Skin epidermis (tissue), 12 donors: Measurements from ENCODE around the gene FASN.
A peak's percentile ranks its signal among the peaks of the same experiment; 100 is the strongest.
"Not testable (repeated sequence)": the region's sequence is repeated elsewhere in the genome, so short reads cannot be mapped to it uniquely, and the experiment has no call there.

Source experiments
- H3K27ac ChIP-seq, 21 experiments: fragments of 200-600 bp; sonication (generic) in 11 of 21; one replicate each; pipeline ENCODE4 v1.5.0; 2020; ENCODE audit warnings: mild to moderate bottlenecking in 3 of 21, inconsistent platforms in 2 of 21, moderate library complexity in 2 of 21
- H3K4me3 ChIP-seq, 7 experiments: fragments of 200-600 bp; sonication (generic) in 2 of 7; one replicate each; pipeline ENCODE4 v1.5.0; 2020; ENCODE audit warnings: inconsistent platforms in 2 of 7, mild to moderate bottlenecking in 2 of 7, moderate library complexity in 1 of 7

FASN gene

GRCh38 chr17:82051776-82052637 lies 46.0 kb downstream of the FASN start, which contains the start of the genes GPS1 and RFNG:
Gene GPS1 (plus strand): TSS chr17:82051898. CDS start chr17:82051932, 34 bp downstream.
Gene RFNG (minus strand): TSS chr17:82051811. CDS start chr17:82051766, 45 bp downstream.
- Histone ChIP-seq H3K27ac (peak within 1 kb of the TSS; percentile 37 to 91 (median 81)), H3K4me3 (peak within 1 kb of the TSS; percentile 65 to 88 (median 78))

DNA sequence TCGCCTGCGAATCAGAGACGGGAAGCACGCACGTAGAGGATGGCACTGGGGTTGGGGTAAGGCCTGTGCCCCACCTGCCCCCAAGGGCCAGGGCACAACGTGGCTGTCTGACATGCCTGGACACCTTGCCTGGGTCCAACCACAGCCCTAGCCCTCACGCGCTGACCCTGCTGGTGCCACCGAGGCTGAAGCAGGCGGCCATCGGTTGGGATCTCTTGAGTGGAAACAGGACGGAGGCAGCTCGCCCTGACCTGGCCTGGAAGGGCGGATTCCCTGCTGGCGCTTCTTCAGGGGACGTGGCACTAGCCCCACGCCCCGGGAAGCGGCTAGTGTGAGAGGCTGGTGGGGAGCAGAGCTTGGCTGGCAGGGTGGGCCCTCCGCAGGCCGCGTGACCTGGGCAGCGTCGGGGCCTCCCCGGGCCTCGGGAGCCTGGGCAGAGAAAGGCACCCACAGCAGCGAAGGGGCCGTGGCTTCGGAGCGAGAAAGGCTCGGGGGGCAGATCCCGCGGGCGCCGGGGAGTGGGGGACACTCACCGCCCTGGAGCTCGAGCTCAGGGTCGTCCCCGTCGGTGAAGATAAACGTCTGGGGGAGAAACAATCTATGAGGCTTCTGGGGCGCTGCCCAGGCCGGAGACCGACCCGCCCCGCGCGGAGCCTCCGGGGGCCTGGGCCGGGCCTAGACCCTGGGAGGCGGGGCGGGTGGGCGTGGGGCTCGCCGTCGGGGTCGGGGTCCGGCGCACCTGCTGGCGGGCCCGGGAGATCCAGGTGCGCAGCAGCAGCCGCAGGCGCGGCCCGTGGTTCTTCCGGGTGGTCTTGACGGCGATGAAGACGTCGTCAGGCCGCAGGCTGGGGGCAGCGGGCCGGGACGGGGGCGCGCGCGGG lies 47.0 kb downstream of the FASN start:
- peak overlapping the region; percentile 37 to 91 (median 81) for H3K27ac ChIP-seq
- peak overlapping the region; percentile 65 to 88 (median 78) for H3K4me3 ChIP-seq

DNA sequence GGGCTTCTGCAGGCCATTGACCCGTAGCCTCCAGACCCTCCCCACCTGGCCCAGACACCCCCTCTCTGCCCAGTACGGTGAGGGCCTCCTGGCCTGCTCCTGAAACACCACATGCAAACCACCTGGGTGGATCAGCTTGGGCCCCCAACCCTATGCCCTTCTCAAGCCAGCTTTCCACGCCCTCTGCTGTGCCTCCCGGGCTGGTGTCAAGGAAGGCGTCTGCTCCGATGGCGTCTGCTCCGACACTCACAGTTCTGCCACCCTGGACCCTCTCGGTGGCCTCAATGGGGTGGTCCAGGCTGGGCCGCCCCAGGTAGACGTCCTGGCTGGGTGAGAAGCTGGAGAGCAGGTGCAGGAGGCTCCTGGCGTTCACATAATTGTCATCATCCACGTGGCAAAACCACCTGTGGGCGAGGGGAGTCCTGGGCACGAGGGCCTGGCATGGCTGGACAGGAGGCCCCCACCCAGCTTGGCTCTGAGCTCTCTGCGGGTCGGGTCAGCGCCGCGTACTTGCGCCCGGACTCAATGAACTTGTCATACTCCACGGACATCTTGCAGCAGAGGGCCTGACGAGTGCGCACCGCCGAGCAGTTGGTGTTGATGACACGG lies 47.8 kb downstream of the FASN start:
- H3K27ac ChIP-seq: peak overlapping the region in 13 of 21 experiments; percentile 55 to 91 (median 82)
- H3K4me3 ChIP-seq: peak overlapping the region in 5 of 7 experiments; percentile 67 to 88 (median 83)

DNA sequence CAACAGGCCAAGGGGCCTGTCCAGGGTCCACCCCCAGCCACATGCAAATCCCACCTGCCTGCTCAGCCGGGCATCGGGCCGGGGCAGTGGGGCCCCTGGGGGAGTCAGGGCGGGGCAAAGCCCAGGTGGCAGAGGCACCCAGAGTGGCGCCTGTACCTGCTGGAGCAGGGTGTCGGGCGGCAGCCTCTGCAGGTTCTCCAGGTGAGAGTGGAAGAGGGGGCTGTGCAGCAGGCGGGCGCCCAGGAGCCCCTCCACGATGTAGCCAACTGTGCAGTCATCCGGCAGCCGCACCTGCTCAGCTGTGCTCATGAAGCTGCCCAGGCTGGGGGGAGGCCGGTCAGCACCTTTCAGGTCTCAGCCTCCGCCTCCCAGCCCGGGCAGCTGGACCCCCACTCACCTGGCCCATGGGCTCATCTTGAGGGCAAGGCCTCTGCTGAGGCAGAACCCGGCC lies 48.5 kb downstream of the FASN start:
- Histone ChIP-seq H3K4me3 (no peak overlapping the region), H3K27ac (no peak overlapping the region)

DNA sequence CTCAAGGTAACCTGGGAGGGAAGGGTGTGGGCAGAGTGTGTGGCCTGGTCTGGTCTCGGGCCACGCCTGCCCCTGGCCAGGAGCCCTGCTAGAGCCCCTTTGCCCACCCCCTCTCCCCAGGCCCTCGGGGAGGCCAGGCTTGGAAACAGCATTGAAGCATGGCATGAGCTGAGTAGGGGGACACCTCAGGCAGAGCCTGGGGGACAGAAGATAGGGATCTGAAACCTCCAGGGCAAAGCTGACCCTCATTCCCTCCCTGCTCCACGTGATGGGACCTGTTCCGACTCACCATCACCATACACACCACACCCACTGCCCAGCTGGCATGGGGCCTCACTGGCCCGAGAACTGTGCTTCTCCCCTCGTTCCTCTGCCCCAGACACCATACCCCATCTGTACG lies 48.9 kb downstream of the FASN start:
- Histone ChIP-seq H3K4me3 (no peak overlapping the region), H3K27ac (no peak overlapping the region)

GRCh38 chr17:82048571-82048971 lies 49.5 kb downstream of the FASN start:
- H3K27ac ChIP-seq: no peak overlapping the region

GRCh38 chr17:82047914-82048570 lies 50.0 kb downstream of the FASN start:
- H3K4me3 ChIP-seq: no peak overlapping the region
- H3K27ac ChIP-seq: no peak overlapping the region

More at GRCh38 chr17:82048571-82048971, 49.5 kb downstream of the FASN start:
- H3K4me3 ChIP-seq: no peak overlapping the region

DNA sequence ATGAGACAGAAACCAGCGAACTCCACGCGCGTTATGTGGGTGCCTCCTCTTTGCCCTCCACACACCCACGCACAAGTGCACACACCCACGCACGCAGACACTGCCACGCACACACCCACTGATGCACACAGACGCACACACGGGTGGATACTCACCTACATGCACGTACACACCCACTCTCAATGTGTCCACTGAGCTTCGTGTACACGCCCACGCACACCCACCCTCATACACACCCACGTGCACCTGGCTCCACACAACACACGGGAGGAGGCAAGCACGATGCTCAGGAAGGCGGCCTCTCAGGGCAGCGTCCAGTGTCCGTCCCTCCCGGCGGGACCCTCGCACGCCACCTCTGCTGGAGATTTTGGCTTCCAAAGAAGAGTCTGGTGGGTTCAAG lies 50.7 kb downstream of the FASN start:
- no peak overlapping the region for H3K4me3 ChIP-seq
- H3K27ac ChIP-seq: no peak overlapping the region

GRCh38 chr17:82046903-82047302 lies 51.1 kb downstream of the FASN start:
- Histone ChIP-seq H3K27ac (no peak overlapping the region), H3K4me3 (no peak overlapping the region)

DNA sequence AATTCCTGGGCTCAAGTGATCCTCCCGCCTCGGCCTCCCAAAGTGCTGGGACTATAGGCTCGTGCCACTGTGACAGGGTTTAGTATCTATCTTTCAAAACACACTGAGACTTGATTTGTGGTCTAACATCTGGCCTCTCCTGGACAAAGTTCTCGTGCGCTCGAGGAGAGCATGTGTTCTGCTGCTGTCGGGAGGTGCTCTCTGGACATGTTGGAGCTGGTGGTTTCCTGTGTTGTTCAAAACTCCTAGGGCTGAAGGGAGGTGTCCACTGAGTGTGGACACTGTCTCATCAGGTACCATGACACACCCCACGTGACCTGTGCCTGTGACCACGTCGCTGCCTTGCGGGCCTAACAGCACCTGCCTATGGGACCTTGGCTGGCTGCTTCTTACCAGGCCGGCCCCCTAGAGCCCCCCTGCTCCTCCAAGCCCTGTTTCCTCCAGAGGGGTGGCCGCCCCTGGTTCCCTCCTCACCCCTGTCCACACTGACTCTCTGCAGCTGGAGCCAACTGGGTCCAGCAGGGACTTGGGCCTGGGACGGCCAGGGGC lies 52.0 kb downstream of the FASN start:
- Histone ChIP-seq H3K4me3 (no peak overlapping the region), H3K27ac (no peak overlapping the region)

DNA sequence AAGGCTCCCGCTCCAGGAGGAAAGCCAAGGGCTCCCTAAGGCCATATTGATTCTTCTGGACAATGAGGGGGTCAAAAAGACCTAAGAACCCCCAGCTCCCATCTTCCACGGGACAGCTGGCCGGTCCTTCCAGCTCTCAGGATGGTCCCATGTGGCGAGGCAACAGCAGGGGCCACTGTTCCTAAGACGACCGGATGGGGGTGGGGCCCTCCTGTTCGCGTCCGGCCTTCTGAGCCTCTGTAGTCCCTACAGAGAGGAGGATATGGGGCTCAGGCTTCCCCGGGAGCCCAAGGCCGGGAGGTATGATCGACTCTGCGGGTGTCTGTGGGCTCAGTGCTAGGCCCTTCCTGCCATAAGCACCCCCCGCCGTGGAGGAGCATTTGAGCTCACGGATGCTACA lies 54.5 kb downstream of the FASN start:
- no peak overlapping the region for H3K4me3 ChIP-seq

GRCh38 chr17:82042649-82043048 lies 55.4 kb downstream of the FASN start:
- Histone ChIP-seq H3K4me3 (no peak overlapping the region), H3K27ac (no peak overlapping the region)

More for the DNA sequence above, 54.5 kb downstream of the FASN start:
- no peak overlapping the region for H3K27ac ChIP-seq

- H3K27ac ChIP-seq: no peak overlapping the region
These were observed 56.8 kb downstream of the FASN start for GRCh38 chr17:82041144-82041814.

DNA sequence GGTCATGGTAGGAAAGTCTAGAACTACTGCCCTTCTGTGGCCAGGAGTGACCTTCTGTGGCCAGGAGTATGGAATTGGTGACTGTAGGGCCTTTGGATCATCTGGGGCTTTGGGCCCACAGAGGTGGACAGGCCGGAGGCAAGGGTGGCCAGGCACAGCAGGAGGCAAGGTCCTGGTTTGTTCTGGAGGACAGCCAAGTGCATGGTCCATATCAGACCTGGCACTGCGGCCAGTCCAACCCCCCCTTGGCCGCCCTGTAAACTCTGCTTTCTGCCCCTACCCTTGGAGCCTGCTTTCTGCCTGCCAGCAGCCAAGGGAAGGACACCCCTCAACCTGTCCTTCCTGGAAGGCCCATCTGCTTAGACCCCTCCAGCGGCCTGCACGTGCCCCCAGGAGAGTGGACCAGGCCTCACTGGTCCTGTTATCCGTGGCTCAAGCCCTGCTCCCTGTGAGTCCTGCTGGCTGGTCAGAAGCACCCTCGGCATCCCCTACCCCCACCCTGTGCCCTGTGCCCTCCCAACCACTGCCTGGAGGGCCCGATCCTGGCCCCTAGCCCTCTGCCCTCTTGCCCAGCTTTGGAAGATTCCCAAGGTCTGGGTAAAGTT lies 58.2 kb downstream of the FASN start:
- Histone ChIP-seq H3K27ac (no peak overlapping the region), H3K4me3 (no peak overlapping the region)

More at GRCh38 chr17:82041144-82041814, 56.8 kb downstream of the FASN start:
- H3K4me3 ChIP-seq: no peak overlapping the region

- not testable (repeated sequence) for H3K4me3 ChIP-seq, H3K27ac ChIP-seq
These were observed 59.1 kb downstream of the FASN start for GRCh38 chr17:82038796-82039409.

GRCh38 chr17:82037889-82038195 lies 60.2 kb downstream of the FASN start:
- Histone ChIP-seq H3K4me3 (peak overlapping the region; percentile 27 to 74 (median 60)), H3K27ac (peak overlapping the region in 9 of 21 experiments; percentile 65 to 90 (median 82))

DNA sequence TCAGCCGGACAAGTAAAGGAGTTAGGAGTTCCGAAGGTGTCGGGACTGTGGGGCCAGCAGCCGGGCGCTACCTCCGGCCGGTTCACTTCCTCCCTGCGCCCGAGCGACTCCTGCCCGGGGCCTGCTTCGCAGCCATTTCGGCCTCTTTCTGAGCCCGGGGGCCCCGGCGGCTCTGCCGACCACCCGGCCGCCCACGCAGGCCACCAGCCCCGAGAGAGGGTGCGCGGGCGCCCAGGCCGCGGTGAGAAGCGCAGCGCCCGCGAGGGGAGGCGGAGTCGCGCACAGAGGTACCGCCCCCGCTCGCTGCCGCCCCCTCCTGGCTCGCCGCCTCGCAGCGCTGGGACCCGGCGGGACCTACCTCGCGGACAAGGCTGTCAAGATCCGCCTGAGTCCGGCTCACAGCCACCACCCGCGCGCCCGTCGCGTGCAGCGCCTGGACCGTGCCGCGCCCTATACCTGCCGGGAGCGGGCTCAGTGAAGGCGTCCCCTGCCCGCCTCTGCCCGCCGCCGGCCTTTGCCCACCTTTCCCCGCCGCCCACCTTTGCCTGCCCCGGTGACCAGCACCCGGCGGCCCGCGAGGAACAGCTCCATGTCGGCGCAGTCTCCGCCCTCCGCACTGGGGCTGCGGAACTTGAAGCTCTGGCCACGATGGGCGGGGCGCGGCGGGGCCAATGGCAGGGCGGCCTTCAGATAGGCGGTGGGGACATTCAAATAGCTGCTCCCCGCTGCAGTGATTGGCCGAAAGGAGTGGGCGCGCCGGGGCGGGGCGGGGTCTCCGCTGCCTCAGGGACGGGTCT lies 60.7 kb downstream of the FASN start, which contains the start of gene DCXR:
Gene DCXR (minus strand): TSS at position 606 of the 797 bp plus-strand sequence. CDS start 15 bp downstream, at position 591.
- peak within 1 kb of the TSS; percentile 52 to 95 (median 85) for H3K27ac ChIP-seq
- peak within 1 kb of the TSS; percentile 27 to 74 (median 60) for H3K4me3 ChIP-seq
